GM12875 (cell line): ENCODE data around the gene TMEM132E.

ENCODE experiments used
- H3K4me3 ChIP-seq: one replicate; pipeline ENCODE4 v1.5.1; 2011; ENCODE audit warnings: low read depth, low read length, control low read depth
- TF ChIP-seq, protein P1 (sequence below): IDR thresholded peaks from 2 replicates; pipeline ENCODE4 v1.5.1; 2011; ENCODE audit warnings: low read depth, mild to moderate bottlenecking, control low read depth, inconsistent platforms, low read length, moderate library complexity, borderline replicate concordance; ENCODE audit not compliant: insufficient read depth

The TMEM132E gene

GRCh38 chr17:34672176-34672785 is 92.9 kb downstream of the TMEM132E start:
- no peak overlapping the region for H3K4me3 ChIP-seq
- TF ChIP-seq, protein P1, sequence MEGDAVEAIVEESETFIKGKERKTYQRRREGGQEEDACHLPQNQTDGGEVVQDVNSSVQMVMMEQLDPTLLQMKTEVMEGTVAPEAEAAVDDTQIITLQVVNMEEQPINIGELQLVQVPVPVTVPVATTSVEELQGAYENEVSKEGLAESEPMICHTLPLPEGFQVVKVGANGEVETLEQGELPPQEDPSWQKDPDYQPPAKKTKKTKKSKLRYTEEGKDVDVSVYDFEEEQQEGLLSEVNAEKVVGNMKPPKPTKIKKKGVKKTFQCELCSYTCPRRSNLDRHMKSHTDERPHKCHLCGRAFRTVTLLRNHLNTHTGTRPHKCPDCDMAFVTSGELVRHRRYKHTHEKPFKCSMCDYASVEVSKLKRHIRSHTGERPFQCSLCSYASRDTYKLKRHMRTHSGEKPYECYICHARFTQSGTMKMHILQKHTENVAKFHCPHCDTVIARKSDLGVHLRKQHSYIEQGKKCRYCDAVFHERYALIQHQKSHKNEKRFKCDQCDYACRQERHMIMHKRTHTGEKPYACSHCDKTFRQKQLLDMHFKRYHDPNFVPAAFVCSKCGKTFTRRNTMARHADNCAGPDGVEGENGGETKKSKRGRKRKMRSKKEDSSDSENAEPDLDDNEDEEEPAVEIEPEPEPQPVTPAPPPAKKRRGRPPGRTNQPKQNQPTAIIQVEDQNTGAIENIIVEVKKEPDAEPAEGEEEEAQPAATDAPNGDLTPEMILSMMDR = no peak

GRCh38 chr17:34673516-34673915 is 94.1 kb downstream of the TMEM132E start:
- no peak overlapping the region for H3K4me3 ChIP-seq
- TF ChIP-seq, protein P1 = no peak

DNA sequence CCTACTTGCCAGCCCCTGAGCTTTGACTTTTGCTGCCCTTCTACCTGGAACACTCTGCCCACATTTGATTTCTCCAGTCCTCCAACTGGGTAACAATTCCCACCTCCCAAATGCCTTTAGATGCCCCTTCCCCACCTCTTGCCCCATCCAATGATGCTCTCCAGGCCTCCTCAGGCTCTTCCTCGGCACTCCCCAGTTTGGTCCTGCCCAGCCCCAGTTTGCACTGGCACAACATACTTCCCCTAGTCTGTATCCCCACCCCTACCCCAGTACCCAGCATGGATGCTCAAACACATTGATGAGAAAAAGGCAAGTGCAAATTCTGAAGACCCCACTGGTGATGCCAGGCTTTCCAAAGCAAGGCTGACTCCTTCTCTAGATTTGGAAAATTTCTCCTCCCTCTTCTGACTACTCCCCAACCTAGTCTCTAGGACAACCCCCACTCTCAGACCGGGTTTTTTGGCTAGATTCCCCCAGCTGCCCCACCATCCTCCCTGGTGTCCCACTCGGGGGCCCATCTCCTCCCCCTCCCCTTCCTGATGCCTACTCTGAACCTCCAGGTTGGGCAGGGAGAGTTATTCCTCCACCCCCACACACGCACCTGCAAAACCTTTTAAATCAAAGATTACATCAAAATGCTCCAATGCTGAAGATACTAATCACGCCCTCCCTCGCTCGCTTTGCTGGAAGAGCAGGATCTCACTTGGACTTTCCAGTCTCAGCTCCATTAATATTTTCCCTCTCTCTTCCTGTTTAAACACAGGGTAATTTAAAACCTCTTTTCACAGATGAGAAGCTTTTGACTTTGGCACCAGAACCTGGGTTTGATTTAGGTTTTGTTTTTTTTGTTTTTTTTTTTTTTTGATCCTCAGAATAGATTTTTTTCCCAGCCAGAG is 94.9 kb downstream of the TMEM132E start:
- TF ChIP-seq, protein P1 = no peak
- H3K4me3 ChIP-seq = no peak overlapping the region

DNA sequence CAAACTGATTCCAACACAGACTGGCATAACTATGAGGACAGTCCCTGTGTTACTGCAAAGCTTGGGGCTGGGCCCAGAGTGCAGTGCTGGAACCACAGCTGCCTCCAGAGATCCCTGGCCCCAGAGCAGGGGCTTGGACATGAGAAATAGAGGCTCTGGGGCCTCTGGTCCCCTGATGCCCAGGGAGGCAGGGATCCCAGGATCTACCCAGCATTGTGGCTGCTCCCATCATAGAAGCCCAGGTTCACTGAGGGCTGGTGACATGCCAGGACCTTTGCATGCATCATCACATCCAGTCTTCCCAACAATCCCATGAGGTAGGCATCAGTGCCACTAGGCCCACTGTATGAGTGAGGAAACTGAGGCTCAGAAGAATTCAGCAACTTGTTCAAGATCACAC is 95.8 kb downstream of the TMEM132E start:
- H3K4me3 ChIP-seq = no peak overlapping the region
- TF ChIP-seq, protein P1 = no peak

DNA sequence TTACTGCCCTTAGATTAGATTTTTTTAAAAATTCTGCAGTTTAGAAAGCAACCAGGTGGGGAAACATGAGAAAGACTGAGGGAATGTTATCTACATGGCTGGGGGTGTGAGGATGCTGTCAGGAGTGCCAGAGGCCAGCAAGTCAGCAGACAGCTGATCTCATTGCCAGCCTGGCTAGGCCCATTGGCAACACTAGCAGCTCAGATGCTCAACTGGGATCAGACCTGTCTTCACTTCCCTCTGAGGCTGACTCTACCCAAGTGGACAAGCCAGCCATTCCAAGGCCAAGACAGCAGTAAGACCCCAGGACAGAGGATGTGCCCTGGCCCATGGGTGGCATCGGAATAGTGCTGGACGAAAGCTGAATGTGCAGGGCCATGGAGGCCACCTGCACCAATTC is 96.2 kb downstream of the TMEM132E start:
- TF ChIP-seq, protein P1 = no peak
- no peak overlapping the region for H3K4me3 ChIP-seq

DNA sequence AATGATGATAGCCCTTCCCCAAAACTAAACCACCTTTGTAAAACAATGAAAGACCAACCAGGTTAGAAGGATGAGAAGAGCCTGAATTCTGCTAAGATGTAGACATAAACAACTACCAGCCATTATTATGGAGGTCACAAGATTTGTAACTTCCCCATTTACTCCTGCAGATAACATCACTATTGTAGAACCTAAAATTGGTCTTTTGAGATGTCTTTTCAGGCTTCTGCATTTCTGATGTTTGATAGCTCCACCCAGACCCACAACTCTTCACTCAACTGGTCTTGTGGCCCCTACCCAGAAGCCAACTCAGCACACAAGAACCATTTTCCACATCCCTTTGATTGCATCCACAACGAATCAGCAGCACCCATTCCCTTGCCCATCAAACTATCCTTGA is 100.8 kb downstream of the TMEM132E start:
- TF ChIP-seq, protein P1 = no peak
- H3K4me3 ChIP-seq = no peak overlapping the region

GRCh38 chr17:34682305-34682704 is 102.9 kb downstream of the TMEM132E start:
- TF ChIP-seq, protein P1 = no peak
- H3K4me3 ChIP-seq = no peak overlapping the region
